HUES48 (cell line): ENCODE measurements around the gene HLA-E.
"Not testable (repeated sequence)": the region's sequence is repeated elsewhere in the genome, so short reads cannot be mapped to it uniquely, and the experiment has no call there.

Source experiments
- H3K27ac ChIP-seq: one replicate; pipeline ENCODE4 v1.7.0; 2013; ENCODE audit warnings: low read depth, low read length, inconsistent platforms
- H3K27me3 ChIP-seq: 2 replicates; pipeline ENCODE4 v1.6.1; 2013; ENCODE audit warnings: mild to moderate bottlenecking, low read length; ENCODE audit not compliant: control insufficient read depth, insufficient read depth
- H3K36me3 ChIP-seq: 2 replicates; pipeline ENCODE4 v1.6.1; 2013; ENCODE audit warnings: low read length; ENCODE audit not compliant: control insufficient read depth, insufficient read depth
- H3K4me1 ChIP-seq: 2 replicates; pipeline ENCODE4 v1.6.1; 2013; ENCODE audit warnings: mild to moderate bottlenecking, low read length; ENCODE audit not compliant: control insufficient read depth, insufficient read depth
- H3K4me3 ChIP-seq: 2 replicates; pipeline ENCODE4 v1.5.1; 2013; ENCODE audit warnings: mild to moderate bottlenecking, low read depth, low read length
- H3K9ac ChIP-seq: 2 replicates; pipeline ENCODE4 v1.6.1; 2013; ENCODE audit warnings: mild to moderate bottlenecking, low read depth, low read length, moderate library complexity
- H3K9me3 ChIP-seq: 2 replicates; pipeline ENCODE4 v1.6.1; 2013; ENCODE audit warnings: low read length; ENCODE audit not compliant: control insufficient read depth, insufficient read depth

HLA-E gene

DNA sequence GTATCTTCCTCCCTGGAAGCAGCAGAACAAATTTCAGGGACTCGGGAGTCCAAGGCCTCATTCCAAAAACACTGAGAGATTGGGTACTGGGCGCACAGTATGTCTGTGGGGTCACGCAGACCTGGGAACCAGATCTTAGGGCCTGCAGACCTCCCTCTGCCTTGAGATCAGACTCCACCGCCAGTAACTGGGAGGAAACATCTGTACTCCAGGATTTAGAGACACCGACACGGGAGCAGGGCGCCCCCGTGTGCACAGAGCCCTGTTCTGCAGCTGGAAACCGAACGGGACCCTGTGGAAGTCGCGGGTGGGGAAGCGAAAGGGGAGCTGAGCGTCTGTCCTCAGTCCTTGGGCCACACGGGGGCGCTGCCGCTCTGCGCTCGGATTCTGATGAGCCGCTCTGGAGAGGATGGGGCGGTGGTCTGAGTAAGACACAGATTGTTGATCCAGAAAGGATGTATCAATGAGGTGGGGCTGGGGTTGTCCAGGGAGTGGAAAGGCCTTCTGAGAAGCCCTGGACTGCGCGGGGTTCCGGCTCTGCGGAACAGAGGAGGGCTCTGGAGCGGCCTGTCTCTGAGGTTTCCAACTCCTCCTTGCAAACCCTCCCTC, 35.7 kb upstream of the HLA-E start:
- peaks cover 85% of the 10 kb centered on the region for H3K27me3 ChIP-seq
- H3K9ac ChIP-seq: no peak overlapping the region
- H3K9me3 ChIP-seq: no peaks in the 10 kb centered on the region
- no peaks in the 10 kb centered on the region for H3K36me3 ChIP-seq
- no peak overlapping the region for H3K4me3 ChIP-seq
- no peak overlapping the region for H3K27ac ChIP-seq
- H3K4me1 ChIP-seq: peaks cover 4% of the 10 kb centered on the region; the same call in 1 of the 2 replicates

DNA sequence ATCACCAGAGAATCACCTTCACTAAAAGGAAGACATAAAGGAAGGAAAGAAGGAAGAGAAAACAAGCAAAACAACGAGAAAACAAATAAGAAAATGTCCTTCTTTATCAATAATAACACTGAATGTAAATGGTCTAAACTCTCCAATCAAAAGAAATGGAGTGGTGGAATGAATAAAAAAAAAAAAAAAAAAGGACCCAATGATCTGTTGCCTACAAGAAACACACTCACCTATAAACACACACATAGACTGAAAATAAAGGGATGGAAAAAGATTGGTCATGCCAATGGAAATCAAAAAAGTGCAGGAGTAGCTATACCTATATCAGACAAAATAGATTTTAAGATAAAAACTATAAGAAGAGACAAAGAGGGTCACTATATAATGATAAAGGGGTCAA, 30.2 kb upstream of the HLA-E start:
- Histone ChIP-seq H3K4me3 (no peak overlapping the region), H3K9me3 (no peaks in the 10 kb centered on the region), H3K36me3 (no peaks in the 10 kb centered on the region), H3K27ac (no peak overlapping the region), H3K9ac (no peak overlapping the region), H3K4me1 (no peaks in the 10 kb centered on the region), H3K27me3 (peaks cover 91% of the 10 kb centered on the region)

DNA sequence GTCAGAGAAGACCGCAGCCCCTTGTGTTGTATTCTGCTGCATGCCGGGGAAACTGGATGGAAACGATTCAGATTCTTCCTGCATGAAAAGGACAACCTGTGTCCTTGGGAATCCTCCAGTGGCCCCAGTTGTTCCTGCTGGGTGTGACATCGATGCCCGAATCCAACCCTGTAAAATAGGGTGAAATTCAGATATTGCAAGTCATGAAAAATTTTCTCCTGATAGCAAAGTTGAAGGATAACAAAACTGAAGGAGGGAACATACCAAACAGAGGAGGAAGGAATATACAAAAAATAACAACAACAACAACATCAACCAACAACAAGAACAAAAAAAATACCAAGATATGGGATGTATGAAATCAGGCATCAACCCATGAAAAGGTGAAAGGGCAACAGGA, 28.3 kb upstream of the HLA-E start:
- no peak overlapping the region for H3K9ac ChIP-seq
- H3K4me3 ChIP-seq: no peak overlapping the region
- peaks cover 91% of the 10 kb centered on the region for H3K27me3 ChIP-seq
- H3K36me3 ChIP-seq: no peaks in the 10 kb centered on the region
- H3K4me1 ChIP-seq: no peaks in the 10 kb centered on the region
- H3K9me3 ChIP-seq: no peaks in the 10 kb centered on the region
- no peak overlapping the region for H3K27ac ChIP-seq

- peaks cover 100% of the 10 kb centered on the region for H3K27me3 ChIP-seq
- H3K27ac ChIP-seq: no peak overlapping the region
- H3K9me3 ChIP-seq: no peaks in the 10 kb centered on the region
- H3K36me3 ChIP-seq: no peaks in the 10 kb centered on the region
- no peak overlapping the region for H3K4me3 ChIP-seq
- no peaks in the 10 kb centered on the region for H3K4me1 ChIP-seq
- no peak overlapping the region for H3K9ac ChIP-seq
These were observed 26.8 kb upstream of the HLA-E start for GRCh38 chr6:30462482-30462881.

- Histone ChIP-seq H3K36me3 (no peaks in the 10 kb centered on the region), H3K27me3 (peaks cover 99% of the 10 kb centered on the region), H3K9me3 (no peaks in the 10 kb centered on the region), H3K4me3 (no peak overlapping the region), H3K9ac (no peak overlapping the region), H3K27ac (no peak overlapping the region), H3K4me1 (no peaks in the 10 kb centered on the region)
These were observed 26.1 kb upstream of the HLA-E start for GRCh38 chr6:30463242-30463641.

DNA sequence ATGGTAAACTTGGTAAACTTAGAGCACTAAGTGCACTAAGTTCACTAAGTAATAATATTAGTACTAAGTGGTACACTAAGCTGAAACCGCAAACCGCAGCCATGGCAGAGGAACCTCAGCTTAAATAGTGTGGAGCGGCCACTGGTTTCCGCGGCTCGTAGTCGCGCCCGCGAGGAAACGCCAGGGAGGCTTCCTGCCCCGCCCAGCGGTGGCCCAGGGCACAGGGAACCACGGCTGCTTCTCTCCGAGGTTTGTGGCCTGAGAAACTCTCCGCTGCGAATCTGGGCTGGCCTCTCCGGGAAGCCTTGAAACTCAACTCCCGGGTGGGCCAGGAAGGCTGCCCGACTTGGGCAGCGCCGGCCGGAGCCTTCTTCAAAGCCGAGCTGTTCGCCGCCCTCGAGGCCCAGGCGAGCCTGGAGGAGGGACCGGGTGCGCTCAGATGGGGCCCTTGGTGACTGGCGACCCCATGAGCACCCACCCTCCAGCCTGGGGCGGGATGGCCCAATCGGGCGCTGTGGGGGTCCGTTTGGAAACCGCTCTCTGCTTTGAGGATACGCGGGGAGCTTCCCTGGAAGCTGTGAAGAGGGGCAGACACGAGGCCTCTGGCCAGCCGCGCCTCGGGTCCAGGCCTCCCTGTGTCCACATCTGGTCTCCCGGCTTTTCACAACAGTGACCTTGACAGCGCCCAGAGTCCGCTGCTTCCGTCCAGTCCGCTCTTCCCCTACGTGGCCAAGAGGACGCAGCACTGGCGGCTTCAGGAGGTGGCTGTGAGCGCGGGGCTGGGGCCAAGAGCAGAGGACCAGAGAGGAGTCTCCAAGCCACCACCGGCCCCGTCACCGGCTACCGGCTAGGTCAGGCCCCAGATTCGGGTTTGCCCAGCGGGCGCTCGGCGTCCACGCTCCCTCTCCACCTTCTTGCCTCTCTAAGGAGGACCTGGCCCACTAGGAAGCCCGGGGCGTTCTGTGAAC, 25.4 kb upstream of the HLA-E start:
- Histone ChIP-seq H3K27me3 (peaks cover 97% of the 10 kb centered on the region), H3K27ac (no peak overlapping the region), H3K9me3 (no peaks in the 10 kb centered on the region), H3K36me3 (no peaks in the 10 kb centered on the region), H3K9ac (no peak overlapping the region), H3K4me1 (no peaks in the 10 kb centered on the region), H3K4me3 (no peak overlapping the region)

- peaks cover 97% of the 10 kb centered on the region for H3K27me3 ChIP-seq
- no peak overlapping the region for H3K9ac ChIP-seq
- no peaks in the 10 kb centered on the region for H3K4me1 ChIP-seq
- no peaks in the 10 kb centered on the region for H3K36me3 ChIP-seq
- no peaks in the 10 kb centered on the region for H3K9me3 ChIP-seq
- no peak overlapping the region for H3K27ac ChIP-seq
- H3K4me3 ChIP-seq: peak overlapping the region; percentile 61
These were observed 23.6 kb upstream of the HLA-E start for GRCh38 chr6:30465595-30466306.

- Histone ChIP-seq H3K9me3 (no peaks in the 10 kb centered on the region), H3K36me3 (no peaks in the 10 kb centered on the region), H3K27ac (no peak overlapping the region), H3K9ac (no peak overlapping the region), H3K4me3 (no peak overlapping the region), H3K27me3 (peaks cover 49% of the 10 kb centered on the region), H3K4me1 (no peaks in the 10 kb centered on the region)
These were observed 18.3 kb upstream of the HLA-E start for GRCh38 chr6:30470968-30471367.

- not testable (repeated sequence) for H3K4me3 ChIP-seq, H3K27ac ChIP-seq, H3K36me3 ChIP-seq, H3K9ac ChIP-seq, H3K9me3 ChIP-seq, H3K4me1 ChIP-seq
- H3K27me3 ChIP-seq: peaks cover 31% of the 10 kb centered on the region
These were observed 14.2 kb upstream of the HLA-E start for GRCh38 chr6:30475116-30475515.

GRCh38 chr6:30480536-30481156, 8.7 kb upstream of the HLA-E start:
- Histone ChIP-seq H3K4me3 (peak overlapping the region; percentile 58), H3K27me3 (peaks cover 40% of the 10 kb centered on the region), H3K4me1 (peaks cover 5% of the 10 kb centered on the region; the same call in 1 of the 2 replicates)

More at GRCh38 chr6:30480536-30481156, 8.7 kb upstream of the HLA-E start:
- Histone ChIP-seq H3K9ac (no peak overlapping the region), H3K36me3 (no peaks in the 10 kb centered on the region), H3K27ac (no peak overlapping the region), H3K9me3 (no peaks in the 10 kb centered on the region)
